GM19023 (cell line): ENCODE measurements around the gene ASTL.
A peak's percentile ranks its signal among the peaks of the same experiment; 100 is the strongest.
"Not testable (repeated sequence)": the region's sequence is repeated elsewhere in the genome, so short reads cannot be mapped to it uniquely, and the experiment has no call there.

ENCODE experiments used
- ATAC-seq: cut with Tn5 transposase; IDR thresholded peaks from one replicate; pipeline ENCODE4 v1.9.1; 2021; ENCODE audit warnings: mild to moderate bottlenecking, moderate library complexity; ENCODE audit not compliant: unreplicated experiment

Gene ASTL

DNA sequence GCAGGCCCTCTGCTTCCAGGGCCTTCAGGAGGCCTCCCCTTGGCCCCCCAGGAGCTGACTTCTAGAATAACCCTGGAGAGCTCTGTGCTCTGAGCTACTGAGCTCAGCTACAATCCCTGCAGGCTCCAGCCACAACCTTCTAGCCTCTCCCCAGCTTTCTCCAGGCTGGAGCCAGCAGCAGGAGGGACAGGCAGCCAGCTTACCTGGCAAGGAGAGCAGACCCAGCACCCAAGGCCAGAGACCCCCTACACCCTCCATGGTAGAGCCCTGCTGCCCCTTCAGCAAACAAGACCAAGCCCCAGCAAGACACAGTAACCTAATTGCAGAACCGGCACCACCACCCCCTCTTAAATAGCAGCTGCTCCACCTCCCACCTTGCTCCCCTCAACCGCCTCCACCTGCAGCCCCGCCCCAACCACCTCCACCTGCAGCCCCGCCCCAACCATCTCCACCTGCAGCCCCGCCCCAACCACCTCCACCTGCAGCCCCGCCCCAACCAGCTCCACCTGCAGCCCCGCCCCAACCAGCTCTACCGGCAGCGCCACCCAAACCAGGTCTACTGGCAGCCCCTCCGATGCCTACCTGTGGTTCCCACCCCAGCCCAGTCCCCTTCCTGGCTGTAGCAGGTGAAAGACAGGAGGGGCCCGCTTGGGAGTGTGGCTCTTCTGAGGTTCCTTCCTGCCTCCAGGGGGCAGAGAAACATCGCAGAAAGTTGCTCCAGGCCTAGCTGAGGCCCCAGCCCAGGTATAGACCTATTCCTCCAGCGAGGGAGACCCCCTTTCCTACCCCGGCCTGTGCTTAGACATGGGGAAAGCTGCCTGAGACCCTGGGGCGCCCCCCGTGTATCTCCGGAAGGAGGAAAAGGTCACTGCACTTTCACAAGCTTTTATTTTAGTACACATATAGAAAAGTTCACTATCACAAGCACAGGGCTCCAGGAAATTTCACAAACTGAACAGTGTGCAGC is at the start of gene ASTL:
ASTL (minus strand) TSS at position 324 of the 967 bp plus-strand sequence; CDS start at position 258, 66 bp downstream.
- ATAC-seq, result peak; percentile 42

DNA sequence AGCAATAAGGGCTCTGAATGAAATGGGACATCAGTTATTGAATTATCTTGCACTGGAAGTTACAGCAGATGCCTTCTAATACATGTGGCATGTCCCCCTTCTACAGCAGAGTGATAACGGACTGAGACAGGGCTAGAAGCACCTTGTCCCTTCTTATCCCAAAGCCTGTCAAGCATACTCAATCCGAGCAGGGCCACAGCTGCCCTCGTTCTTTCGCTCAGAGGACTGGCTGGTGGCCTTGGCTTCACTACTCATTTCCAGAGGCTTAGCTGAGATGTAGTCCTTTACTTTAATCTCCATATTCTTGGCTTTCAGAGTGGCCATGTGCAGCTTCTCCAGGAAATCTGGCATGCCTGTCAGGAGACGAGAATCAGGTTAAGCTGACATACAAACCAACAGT is 48.3 kb upstream of the ASTL start:
- ATAC-seq, result no peak

DNA sequence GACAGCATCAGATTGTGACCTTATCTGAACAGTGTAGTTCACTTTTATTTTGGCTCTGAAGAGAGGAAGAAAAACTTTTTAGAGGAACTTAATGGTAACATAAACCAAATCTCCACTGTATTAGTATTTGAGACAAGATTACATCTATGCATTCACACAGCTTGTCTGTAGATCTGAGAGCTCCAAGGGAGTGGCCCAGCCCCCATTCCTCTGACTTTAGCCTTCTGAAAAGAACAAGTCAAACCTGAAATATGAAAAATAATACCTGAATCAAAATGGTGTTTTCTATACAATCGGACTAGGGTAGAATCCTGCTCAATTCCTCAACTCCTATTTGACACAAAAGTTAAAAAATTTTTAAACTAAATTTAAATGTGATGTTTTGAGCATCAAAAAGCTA is 47.2 kb upstream of the ASTL start:
- no peak for ATAC-seq

DNA sequence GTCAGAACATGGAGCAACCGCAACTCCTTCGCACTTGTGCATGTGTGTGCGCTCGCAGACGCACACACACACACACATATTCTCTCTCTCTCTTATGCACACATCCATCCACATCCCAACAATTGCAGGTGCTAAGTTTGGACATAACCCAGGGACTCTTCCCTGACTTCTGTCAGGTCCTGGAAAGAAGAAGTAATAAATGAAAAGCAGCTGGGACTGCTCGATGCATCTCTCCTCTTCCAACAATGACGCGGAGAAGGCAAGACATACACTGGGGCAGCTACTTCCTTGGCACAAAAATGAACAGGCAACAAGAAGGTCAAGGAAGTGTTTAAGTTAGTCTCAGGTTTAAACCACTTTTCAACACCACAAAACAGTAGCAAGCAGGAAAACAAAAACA is 46.7 kb upstream of the ASTL start:
- ATAC-seq, result no peak

DNA sequence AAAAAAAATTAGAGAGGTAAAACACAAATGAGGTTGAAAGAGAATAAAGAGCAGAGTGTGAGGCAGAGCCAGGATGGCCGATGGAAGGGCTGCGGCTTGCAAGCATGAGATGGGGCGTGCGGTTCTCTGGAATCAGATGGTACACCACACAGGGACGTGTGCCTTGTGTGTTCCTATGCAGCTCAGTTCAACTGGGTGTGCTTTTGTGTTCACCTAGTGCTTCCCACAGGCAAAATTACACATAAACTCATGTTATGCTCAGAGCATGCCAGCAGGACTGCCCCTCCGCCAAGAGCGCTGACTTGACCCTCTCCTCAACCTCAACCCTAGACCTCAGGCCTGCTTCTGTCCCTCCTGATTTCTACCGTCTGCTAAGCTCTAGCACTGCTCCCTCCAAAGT is 45.9 kb upstream of the ASTL start:
- no peak for ATAC-seq

DNA sequence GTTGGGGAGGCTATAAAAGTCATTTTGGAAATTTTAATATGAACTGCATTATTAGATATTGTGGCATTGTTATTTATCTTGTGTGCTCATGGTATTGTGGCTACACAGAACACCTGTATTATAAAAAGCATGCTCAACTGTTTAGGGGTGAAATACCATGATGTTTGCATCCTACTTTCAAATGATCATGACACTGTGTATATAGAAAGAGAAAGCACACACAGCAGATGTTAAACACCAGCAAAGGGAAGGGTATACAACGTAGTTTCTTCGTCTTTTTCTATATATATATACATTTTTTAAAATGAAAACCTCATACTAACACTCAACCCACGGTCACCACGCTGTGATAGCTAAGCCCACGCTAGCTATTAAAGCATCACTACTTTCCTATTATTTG is 43.2 kb upstream of the ASTL start:
- ATAC-seq, result no peak

DNA sequence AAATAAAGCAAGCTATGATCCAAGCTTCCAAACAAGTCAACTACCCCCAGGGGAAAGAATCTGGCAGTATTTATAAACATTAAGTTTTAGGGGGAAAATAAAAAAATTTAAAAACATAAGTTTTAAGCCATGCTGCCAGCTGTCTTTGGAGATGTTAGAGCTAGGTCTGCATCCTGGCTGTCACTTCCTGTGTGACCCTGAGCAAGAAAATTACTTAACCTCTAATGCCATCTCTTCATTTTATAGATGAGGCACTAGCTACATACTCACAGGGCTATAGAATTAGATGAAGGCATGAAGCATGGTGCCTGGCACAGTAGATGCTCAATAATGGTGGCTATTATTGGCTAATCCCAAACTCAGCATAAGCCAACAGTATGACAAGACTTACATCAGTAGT is 42.2 kb upstream of the ASTL start:
- ATAC-seq, result no peak

DNA sequence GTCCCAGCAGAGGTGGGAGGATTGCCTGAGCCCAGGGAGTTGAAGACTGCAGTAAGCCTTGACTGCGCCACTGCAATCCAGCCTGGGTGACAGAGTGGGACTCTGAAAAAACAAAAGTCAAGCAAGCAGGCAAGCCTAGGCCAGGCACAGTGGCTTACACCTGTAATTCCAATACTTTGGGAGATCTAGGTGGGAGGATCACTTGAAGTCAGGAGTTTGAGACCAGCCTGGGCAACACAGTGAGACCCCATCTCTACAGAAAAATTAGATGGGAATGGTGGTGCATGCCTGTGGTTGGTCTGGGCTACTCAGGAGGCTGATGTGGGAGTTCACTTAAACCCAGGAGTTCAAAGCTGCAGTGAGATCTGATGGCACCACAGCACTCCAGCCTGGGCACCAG is 41.7 kb upstream of the ASTL start:
- ATAC-seq, result no peak

DNA sequence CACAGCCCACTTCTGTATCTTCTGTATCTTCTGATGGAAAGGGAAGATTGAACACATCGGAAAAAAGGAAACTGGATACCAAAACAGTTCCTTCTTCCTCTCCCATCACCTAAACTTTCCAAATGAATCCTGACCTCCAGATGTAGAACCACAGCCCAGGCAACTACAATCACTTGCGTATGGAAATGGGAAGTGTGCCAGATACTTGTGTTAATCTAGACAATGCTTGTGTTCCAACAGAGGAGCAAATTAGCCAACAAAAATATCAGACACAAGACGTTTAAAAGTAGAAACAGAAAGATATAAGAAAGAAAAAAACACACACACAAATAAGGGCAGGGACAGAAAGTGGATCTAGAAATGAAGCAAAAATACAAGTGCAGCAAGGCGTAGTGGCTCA is 38.4 kb upstream of the ASTL start:
- ATAC-seq, result no peak

DNA sequence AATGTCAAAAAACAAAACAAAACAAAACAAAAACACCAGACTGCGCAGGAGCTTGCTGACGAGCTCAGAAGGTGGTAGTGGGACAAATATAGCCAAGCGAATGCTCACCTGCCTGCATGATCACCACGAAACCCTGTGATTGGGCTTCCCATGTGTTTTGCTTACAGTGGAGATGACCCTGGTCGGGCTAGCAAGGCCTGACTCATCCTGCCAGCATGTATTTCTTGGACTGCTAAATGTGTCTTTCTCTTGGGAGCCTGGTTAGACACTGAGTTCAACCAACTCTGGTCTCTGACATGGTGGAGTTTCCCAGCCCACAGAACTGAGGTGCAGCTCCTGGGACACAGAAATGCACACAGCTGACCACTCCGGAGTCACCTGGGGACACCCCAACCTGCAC is 37.6 kb upstream of the ASTL start:
- ATAC-seq, result no peak

DNA sequence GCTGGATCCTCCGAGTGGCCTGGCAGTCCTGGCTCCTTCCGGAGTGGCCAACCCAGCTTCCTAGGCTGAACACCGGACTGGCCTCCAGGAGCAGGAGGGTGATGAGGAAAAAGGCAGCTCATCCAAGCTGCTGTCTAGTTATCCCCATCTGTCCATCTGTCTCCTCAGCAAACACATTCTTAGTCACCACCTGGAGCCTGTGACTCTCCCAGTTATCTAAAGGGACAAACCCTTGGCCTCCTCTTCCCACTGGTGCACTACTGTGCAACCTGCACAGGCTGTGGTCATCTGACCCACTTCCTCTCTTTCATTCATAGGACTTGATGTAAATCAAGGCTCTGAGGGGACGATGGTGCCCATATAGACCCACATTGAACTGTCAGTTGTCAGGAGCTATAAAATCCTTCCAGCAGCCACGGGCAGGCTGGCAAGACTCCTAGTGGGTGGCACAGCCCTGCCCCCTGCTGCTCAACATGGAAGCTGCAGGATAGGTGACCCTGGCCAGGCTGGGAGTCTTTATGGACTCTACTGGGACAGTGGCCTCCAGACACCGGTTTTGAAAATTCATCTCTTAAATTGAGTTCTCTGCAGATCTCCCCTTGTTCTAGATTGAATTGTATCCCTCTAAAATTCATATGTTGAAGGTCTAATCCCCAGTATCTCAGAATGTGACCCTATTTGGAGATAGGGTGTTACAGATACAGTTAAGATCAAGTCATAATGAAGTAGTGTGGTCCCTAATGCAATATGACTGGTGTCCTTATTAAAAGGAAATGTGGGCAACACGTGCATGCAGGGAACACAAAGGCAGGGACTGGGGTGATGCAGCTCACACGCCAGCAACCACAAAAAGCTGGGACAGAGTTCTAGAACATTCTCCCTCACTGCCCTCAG is 36.2 kb upstream of the ASTL start:
- peak; percentile 79 for ATAC-seq

DNA sequence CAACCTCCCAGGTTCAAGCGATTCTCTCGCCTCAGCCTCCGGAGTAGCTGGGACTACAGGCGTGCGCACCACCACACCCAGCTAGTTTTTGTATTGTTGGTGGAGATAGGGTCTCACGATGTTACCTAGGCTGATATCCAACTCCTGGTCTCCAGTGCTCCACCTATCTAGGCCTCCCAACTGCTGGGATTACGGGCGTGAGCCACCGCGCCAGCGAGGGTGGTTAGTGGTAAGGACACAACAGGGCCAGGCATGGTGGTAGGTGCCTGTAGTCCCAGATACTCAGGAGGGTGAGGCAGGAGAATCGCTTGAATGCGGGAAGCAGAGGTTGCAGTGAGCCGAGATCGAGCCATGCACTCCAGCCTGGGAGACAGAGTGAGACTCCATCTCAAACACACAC is 33.5 kb upstream of the ASTL start:
- ATAC-seq, result no peak

DNA sequence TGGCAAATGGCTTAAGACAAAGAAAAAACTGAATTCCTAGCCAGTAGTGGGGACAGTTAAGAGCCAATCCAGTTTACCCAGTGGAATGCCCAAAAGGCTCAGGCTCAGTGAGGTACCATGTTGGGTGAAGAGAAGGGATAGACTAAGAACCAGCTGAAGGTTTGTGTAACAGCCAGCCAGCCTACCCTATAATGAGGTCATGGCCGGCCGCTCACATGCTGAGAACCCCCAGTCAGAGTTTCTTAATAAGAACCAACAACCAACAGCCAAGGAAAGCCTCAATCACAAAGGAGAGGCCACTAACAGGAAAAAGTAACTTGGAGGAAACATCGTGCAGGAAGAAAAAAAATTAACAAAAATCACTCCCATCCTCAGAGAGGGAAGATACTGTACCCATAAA is 32.3 kb upstream of the ASTL start:
- no peak for ATAC-seq

DNA sequence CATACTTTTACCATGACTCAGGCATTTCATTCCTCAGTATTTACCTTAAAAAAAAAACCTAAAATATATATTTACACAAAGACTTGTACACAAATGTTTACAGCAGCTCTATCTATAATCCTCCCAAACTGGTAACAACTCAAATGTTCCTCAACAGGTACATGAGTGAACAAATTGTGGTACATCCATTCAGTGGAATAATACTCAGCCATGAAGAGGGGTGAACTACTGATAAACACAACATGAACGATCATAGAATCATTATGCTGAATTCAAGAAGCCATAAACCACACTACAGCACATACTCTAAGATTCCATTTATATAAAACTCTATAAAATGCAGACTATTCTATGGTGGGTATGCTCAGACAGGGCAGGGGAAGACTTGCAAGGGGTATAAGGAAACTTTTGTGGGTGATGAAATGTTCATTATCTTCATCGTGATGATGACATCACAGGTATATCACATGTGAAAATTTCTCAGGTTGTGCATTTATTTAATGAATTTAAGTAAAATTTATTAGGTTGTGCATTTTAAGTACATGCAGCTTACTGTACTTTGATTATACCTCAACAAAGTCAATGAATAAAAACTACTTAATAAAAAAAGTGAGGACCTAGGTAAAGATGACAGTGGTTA is 31.7 kb upstream of the ASTL start:
- ATAC-seq, result no peak

DNA sequence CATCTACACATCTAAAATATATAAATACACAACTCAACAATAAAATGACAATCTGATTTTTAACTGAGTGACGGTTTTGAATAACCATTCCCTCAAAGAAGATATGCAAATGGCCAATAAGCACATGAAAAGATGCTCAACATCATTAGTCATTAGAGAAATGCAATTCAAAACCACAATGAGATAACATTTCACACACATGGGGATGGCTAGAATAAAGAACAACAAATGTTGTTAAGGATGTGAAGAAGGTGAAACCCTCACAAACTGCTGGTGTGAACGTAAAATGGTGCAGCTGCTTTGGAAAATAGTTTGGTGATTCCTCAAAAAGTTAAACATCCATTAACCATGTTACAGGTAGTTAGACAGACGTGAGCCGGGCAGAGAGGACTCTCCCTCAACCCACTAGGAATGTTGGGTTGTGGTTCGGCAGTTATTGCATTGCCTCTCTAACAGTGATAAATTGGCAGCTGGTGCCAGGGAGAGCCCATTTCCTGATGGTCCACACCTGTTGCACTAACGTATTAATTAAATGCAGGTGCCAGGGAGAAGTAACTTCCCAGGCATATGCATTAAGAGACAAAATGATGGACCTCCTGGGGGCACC is 29.2 kb upstream of the ASTL start:
- ATAC-seq, result no peak

DNA sequence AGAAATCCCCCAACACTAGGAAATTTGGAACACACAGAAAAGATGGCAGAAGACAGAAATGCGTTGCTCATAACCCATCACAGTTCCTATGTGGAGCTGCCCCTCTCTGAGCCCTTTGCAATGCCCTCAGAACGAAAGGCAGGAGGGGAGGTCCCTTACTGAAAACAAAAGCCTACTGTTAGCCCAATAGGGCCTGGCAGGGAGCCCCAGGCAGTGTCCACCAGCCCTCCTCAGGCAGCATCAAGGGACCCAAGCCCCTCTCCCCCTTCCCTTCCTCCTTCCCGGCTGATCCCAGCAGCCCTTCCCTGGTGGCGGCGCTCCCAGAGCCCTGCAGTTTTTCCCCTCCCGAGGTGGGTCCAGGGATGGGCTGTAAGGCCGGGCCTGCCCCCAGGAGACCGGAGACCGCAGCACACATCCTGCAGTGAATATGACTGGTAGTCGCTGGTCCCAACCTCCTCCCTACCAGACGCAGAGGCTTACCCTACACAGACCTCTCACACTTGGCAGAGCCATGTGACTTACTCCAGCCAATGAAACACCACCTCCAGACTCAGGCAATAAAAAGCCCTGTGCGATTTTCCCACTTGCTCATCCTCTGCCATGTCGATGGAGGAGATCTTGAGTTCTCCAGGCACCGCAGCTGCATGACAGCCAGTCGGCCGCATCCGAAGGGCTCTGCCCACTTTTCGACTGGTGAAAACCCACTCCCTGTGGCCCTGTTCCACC is 26.3 kb upstream of the ASTL start:
- peak; percentile 76 for ATAC-seq

DNA sequence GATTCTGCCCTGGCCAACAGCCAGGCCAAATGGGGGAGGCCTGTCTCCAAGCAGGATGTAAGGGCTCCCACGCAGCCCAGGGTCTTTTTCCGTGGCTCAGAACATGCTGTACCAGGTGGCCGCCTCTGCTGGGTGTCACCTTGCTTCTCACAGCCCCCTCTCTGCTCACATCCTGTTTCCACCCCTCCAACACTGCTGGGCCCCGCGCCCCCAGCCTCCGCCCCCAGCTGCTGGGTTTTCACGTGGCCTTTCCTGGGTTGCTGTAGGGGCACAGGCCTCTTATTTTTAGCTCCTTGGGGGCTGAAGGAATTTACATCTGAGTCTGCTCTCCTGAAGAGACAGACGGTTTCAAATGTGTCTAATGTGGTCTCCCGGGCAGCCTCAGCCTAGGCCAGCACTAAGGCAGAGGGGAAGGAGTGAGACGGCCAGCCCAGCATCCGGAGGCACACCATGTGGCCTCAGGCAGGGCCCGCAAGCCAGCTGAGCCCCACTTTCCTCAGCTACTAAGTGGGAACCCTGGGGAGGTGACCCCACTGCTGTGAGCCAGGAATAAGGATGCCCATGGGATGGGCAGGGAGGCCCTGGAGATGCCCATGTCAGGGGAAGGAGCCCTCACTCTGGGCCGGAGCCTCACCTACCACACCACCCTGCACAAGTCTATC is 25.6 kb upstream of the ASTL start:
- peak; percentile 59 for ATAC-seq

DNA sequence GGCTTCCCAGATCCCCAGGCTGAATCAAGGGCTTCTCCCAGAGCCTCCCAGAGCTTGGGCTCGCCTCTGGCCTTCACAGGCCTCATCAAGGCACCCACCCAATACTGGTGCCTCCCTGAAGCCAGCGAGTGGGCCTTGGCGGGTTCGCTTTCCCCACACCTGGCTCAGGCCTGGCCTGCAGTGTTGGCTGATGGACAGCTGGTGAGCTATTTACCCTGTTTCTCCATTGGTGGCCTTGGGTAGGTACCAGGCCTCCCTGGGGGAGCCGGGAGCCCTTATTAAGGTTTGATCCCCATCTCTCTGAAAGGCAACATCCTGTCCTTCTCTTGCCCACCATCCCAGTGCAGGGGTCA is 25.1 kb upstream of the ASTL start:
- ATAC-seq, result peak; percentile 7

DNA sequence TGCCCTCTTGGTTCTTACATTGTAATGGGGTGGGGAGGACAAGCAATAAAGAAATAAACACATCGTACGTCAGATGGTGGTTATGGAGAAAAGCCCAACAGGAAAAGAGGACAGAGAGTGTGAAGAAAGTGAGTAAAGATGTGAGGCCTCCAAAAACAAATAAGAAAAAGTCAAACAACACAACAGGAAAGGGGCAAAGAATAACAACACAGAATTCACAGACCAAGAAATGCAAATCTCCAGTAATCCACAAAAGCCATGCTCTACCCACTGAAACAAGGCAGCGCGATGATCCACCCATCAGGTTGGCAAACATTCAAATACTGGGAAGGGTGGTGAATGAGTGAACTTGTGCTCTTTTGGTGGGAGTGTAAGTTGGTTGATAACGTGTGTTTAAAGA is 23.6 kb upstream of the ASTL start:
- no peak for ATAC-seq

DNA sequence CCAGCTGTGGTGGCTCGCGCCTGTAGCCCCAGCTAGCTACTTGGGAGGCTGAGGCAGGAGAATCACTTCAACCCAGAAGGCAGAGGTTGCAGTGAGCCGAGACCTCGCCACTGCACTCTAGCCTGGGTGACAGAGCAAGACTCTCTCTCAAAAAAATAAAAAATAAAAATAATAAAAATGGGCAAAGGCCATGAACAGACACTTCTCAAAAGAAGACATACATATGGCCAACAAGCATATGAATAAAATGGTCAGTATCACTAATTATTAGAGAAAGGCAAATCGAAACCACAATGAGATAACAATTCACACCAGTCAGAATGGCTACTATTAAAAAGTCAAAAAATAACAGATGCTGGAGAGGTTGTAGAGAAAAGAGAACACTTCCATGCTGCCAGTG is 22.1 kb upstream of the ASTL start:
- ATAC-seq, result not testable (repeated sequence)
